OCI-M2 (cell line): Measurements from ENCODE around the gene LEPR.
"Not testable (repeated sequence)": the region's sequence is repeated elsewhere in the genome, so short reads cannot be mapped to it uniquely, and the experiment has no call there.

ENCODE experiments used
- DNase-seq: peaks from one replicate; lab custom pipeline; 2025; ENCODE audit not compliant: unreplicated experiment; lab: John Stamatoyannopoulos, UW

LEPR gene, protein sequence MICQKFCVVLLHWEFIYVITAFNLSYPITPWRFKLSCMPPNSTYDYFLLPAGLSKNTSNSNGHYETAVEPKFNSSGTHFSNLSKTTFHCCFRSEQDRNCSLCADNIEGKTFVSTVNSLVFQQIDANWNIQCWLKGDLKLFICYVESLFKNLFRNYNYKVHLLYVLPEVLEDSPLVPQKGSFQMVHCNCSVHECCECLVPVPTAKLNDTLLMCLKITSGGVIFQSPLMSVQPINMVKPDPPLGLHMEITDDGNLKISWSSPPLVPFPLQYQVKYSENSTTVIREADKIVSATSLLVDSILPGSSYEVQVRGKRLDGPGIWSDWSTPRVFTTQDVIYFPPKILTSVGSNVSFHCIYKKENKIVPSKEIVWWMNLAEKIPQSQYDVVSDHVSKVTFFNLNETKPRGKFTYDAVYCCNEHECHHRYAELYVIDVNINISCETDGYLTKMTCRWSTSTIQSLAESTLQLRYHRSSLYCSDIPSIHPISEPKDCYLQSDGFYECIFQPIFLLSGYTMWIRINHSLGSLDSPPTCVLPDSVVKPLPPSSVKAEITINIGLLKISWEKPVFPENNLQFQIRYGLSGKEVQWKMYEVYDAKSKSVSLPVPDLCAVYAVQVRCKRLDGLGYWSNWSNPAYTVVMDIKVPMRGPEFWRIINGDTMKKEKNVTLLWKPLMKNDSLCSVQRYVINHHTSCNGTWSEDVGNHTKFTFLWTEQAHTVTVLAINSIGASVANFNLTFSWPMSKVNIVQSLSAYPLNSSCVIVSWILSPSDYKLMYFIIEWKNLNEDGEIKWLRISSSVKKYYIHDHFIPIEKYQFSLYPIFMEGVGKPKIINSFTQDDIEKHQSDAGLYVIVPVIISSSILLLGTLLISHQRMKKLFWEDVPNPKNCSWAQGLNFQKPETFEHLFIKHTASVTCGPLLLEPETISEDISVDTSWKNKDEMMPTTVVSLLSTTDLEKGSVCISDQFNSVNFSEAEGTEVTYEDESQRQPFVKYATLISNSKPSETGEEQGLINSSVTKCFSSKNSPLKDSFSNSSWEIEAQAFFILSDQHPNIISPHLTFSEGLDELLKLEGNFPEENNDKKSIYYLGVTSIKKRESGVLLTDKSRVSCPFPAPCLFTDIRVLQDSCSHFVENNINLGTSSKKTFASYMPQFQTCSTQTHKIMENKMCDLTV

DNA sequence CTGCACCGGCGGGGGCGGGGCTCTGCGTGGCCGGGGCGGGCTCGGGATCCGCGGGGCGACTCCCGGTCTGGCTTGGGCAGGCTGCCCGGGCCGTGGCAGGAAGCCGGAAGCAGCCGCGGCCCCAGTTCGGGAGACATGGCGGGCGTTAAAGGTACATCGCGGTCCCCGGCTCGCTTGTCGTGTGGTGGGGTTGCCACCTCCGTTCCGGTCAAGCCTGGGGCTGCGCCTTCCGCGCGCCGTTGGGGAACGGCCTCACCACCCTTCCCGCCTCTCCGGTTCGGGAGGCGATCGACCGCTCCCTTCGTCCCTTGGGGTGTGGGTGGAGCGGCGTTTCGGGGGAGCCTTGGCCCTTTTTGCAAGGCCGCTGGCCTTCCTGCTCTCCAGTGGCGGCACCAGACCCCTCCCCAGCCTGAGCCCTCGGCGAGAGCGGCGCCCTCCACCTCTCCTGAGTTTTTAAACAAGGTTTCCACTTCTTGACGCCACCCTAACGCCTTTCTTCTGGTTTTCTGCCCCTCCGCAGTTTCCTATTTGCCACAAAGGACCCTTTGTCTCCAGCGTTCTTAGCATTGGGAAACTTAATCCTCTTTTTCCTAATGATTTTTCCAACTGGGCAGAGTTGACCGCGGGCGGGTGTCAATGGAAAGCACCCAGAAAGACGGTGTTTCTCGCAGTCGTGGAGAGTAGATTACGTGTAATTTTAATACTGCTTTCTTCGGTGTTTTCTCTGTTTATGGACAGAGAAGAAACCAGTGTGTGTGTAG is at the start of gene LEPR, which contains the start of gene LEPROT:
Gene LEPR (plus strand): TSS at position 79 of the 761 bp plus-strand sequence. CDS start 144,898 bp downstream, outside the sequence.
Gene LEPROT (plus strand): TSS at position 79 of the 761 bp plus-strand sequence. CDS start 57 bp downstream, at position 136.
- DNase-seq: no peak

DNA sequence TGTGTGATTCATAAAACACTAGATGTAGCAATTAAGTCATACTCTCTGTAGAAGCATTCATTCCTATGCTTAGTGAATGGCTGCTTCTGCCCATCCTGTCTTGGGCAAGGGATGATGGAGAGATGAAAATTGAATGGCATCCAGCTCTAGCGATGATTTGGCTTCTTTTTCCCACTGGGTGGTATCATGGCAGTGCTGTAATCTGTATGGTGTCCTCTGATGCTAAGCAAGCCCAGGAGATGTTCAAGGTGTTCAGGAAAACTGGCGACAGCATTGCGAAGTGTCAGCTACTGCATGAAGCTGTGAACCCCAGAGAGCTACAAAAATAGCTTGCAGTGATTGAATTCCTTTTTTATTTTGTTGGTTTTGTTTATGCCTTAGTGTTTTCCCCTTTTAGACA is 48.9 kb upstream of the LEPR start:
- no peak for DNase-seq

DNA sequence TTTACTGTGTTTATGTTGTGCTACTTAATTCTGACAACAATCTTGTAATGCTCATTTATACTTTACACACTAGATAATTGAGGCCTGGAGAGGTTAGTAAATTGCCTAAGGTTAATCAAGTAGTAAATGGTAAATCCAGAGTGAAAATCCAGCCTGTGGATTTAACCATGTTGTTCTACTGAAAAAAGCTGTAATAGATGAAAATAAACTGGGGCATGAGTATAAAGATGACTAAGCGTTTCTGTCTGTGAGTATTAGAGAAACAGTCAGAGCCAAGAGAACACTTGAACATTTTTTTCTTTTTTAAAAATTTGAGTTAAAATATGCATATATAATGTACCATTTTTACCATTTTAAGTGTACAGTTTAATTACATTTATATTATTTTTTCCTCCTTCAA is 47.9 kb upstream of the LEPR start:
- no peak for DNase-seq

DNA sequence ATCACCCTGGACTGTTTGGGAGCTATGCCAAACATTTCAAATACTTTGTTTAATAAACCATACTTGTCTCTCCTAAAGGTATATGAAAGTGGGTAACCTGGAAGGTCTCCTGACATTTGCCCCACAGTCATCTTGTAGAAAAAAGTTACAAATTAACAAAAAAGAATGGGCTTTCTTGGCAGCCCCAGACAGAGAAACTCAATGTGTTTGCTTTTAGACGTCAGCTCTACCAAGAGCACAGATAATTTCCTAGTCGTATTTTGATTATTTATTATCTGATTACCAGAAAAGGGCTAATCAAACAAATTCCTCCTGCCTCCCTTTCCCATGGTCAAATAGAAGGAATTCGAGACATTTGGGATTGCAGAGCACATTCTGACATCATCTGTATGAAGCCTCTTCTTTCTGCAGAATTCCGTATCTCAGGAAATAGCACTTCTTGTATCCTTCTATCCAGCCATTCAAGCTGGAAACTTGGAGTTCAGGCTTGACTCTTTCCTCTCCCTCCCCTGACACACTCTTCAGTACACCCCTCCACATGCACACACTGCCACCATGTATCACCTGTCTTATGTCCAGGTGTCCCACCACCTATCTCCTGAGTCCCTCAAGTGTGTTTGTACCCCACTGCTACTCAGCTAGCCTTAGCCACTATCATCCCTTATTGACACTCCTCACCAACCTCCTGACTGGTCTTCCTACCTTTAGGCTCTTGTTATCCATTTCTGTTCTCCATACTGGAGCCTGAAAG is 42.8 kb upstream of the LEPR start:
- no peak for DNase-seq

DNA sequence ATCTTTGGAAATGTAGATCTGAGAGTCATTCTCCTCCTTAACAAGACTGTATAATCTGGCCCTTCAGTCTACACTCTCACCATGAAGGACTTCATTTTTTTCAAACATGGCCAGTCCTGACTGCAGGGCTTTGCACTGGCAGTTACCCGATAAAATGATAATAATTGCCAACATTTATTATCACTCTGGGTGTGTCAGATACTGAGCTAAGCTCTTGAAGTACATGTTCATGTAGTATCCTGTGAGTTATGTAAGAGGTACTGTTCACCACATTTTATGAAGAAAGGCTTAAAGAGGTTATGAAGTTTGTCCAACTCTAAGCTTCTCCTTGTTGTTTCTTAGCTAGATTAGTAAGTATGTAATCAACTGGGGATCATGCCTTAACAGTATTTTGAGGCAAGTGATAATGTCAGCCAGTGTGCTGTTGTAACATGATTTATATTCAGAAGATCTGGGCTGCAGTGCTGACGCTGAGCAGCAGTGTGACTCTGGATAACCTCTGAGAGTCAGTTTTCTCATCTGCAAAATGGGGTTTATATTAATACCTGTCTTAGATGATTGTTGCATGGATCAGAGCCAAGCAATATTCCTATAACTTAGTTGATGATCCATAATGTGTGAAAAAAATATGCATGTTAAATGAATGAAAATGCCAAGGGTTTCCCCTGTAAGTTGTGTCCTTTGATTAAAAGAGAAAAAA is 42.1 kb upstream of the LEPR start:
- no peak for DNase-seq

DNA sequence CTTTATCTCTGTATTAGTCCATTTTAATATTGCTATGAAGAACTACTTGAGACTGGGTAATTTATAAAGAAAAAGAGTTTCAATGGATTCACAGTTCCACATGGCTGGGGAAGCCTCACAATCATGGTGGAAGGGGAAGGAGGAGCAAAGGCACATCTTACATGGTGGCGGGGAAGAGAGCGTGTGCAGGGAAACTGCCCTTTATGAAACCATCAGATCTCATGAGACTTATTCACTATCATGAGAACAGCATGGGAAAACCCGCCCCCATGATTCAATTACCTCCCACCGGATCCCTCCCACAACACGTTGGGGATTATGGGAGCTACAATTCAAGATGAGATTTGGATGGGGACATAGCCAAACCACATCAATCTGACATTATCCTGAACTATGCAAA is 36.0 kb upstream of the LEPR start:
- not testable (repeated sequence) for DNase-seq

DNA sequence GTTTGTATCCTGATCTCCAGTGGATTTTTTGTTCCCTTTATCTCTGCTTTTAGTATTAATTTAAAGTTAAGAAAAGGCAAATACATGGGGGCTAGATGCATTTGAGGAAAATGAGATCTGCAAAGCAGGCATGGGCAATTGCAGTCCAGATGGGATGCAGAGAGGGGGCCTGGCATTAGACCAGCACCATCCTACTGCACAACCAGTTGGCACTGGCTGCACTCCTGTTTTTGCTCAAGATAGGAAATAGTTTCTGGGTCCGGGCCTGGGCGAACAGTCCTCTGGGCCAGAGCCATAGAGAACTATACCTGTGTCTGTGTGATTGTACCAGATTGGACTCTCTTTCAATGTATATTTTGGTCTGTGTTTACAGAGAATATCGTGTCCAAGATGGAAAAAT is 34.0 kb upstream of the LEPR start:
- DNase-seq: no peak

DNA sequence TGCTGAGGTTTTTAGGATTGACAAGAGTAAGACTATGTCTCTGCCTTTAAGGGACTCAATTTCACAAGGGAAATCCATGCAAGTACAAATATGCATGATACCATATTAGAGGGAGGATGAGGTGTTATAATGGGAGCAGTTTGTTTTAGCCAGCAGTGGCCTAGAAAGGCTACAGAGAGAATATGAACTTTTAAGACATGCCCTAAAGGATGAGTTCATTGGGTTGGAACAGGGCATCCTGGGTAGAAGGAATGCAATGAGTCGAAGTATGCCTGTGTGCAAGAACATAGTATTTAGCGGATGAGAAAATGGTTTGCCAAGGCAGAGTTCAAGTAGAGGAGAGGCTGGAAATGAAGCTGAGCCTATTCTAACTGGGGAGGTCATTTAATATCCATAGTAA is 32.6 kb upstream of the LEPR start:
- no peak for DNase-seq

DNA sequence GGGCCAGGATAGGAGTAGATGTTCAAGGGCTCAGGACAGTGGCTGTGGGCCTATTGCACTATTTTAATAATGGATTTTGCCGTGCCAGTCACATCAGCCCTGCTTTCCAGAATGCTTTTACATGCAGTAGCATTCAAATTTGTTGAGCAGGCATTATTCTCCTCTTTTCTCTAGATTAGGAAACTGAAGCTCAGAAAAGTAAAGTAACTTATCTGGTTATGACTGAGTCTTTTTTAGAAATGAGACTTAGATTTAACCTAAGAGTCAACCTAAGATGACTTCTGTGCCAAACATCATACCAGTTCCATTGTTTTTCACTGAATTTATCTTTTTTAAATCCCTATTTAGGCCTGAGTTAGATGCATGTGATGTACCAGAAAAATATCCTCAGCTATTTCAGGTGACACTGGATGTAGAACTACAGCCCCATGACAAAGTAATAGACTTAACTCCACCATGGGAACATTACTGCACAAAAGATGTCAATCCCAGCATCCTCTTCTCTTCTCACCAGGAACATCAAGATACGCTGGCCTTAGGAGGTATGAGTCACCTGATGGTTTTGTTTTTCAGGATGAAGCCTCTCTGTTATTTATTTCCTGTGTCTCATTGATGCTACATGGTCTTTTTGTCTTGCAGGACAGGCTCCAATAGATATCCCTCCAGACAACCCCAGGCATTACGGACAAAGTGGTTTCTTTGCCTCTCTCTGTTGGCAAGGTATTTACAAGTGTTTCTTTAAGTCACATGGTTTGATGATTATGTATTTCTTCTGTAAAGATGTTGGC is 31.4 kb upstream of the LEPR start:
- no peak for DNase-seq

DNA sequence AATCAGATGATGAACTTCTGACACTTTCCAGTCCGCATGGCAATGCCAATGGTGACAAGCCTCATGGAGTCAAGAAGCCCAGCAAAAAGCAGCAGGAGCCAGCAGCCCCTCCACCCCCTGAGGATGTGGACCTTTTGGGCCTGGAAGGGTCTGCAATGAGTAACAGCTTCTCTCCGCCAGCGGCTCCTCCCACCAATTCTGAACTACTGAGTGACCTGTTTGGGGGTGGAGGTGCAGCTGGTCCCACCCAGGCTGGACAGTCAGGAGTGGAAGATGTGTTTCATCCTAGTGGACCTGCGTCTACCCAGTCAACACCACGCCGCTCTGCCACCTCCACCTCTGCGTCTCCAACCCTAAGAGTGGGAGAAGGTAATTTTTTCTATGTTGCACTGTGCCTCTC is 28.0 kb upstream of the LEPR start:
- DNase-seq: no peak

DNA sequence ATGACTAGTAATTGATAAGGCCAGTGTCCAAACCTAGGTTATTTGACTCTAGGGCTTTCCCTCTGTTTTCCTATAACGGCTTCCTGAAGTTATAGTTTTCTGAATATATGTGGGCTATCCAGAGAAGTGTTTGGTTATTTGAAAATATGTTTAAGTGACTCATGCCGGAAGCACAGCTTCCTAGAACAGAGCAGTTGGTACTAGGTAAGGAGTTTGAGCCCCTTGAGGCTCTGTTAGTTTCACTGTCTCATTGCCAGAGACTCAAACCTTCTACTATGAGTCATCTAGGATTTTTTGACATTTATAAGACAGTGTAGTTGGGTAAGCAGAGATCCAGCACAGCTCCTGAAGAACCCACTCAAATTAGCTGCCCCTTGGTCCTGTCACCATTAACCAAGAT is 27.1 kb upstream of the LEPR start:
- no peak for DNase-seq

DNA sequence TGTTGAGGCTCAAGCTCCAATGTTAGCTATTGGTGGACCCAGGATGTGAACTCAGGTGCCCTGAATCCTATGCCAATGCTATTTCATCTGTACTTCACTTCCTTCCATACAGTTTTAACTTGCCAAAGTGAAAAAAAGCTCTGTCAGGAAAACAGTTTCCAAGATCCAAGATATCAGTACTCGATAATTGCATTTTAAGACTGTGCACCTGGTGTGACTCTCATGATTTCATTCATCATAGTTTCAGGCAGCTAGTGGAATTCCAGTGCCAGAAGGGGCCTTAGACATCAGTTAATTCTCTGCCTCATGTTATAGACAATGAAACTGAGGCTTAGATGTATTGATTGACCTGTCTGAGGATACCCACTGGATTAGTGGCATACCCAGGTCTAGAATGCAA is 26.5 kb upstream of the LEPR start:
- no peak for DNase-seq

DNA sequence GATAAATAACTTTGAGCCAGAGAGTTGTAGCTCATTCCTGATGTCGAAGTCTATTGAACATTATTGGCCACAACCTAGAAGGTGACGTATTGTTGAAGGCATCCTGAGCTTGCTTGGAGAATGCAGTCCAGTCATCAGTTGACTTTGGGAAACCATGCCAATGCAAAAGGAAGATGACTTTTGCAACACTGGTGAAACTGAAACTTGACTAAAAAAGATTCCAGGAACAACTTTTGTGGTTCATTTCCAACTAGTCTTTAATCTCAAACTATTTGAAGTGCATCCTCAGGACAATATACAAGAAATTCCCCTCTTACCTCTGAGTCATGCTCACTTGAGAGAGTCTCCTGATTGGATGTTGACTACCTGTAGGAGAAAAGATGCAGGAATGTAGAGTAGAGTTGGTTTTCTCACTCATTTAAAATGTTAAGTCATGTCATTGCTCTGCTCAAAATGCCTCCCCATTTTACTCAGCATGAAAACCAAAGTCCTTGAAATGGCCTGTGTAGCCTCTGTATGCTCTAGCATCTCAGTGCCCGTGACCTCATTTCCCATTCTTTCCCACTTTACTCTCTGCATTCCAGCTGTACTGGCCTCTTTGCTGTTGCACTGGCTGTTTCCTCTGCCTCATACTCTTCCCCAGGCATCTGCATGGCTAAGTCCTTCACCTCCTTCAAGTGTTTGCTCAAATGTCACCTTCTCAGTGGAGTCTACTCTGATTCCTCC is 24.4 kb upstream of the LEPR start:
- no peak for DNase-seq

DNA sequence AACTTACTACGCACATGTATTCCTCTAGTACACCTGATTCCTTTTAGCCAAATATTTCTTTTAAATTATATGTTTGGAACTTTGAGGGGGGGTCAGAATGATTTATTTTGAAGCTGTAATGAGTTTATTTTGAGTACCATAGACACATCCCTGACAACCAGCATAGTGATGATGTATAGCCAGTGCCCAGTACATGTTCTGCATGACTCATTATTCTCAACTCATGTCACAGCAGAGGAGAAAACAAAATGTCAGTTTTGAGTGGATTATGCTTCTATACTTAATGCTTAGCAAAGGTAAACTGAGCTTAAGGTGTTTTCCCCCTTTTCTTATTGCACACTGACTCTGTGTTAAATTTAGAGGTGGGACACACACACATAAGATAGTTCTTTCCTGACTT is 22.4 kb upstream of the LEPR start:
- DNase-seq: no peak

DNA sequence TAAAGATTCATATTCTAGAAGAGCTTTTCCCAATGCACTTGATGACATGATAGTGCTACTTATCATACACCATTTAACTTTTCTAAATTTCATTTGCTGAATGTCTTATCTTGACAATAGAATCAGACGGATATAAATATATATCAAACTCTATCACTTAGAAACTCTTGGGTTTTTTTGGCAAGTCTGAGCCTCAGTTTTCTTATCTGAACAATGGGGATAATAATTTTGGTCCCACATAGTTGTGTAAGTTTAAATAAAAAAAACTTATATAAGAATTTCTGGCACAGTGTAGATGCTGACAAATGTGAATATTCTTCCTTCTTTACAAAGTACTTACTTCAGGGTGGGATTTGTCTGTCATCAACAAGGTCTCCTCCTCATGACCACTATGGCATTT is 21.5 kb upstream of the LEPR start:
- DNase-seq: no peak

DNA sequence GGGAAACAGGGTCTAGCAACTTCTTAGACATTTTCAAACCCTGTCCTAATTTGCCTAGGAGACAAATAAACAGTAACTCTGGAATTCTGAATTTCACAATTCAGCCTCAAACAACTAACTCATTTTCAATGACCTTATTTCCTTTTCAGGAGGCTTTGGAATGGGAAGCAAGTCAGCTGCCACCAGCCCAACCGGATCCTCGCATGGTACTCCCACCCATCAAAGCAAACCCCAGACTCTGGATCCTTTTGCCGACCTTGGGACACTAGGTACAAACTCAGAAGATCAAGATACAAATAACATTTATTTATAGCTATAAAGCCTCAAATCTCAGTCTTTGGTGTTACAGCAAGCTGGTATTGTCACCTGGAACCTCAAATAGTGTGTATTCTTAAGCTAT is 18.9 kb upstream of the LEPR start:
- no peak for DNase-seq

DNA sequence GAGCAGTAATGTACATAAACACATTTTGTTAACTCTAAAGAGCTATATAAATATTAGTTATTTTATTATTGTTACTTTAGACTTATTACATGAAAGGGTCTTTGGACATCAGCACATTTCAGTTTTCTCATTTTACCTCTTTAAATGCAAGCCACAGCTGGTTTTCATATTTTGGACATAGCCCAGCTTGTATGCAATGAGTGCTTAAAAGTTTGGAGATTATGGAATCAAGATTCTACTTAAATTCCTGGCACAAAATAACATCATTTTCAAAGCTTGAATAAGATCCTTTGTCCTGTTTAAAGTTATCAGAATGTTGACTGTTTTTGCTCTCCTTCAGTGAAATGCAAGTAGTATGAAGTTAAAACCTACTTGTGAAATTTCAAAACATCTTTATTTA is 15.5 kb upstream of the LEPR start:
- no peak for DNase-seq

DNA sequence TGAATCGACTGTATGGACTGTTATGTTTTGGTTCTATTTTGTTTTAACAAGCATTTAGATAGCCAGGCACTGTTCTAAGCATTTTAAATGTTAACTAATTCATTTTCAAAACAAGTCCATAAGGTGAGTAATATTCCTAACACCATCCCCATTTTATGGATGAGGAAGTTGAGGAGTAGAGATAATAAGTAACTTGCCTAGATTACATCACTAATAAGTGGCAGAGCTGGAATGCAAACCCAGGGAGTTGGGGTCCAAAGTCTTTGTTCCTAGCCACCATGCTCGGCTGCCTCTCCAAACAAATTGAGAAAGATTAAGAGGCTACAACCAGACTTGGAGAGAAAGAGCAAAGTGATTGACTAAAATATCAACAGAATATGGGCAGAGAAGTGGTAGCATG is 12.6 kb upstream of the LEPR start:
- DNase-seq: no peak
